ENCODE measurements around the gene PUS10. TPM values are rescaled to one million over a fixed set of nuclear protein-coding genes. Genes with fewer than 3 reads are reported as not detected.

Gene PUS10
- total RNA-seq, 1 experiment from 2014 or later, result 5.6 TPM

GRCh38 chr2:60977562-60977895 lies 40.5 kb downstream of the PUS10 start (continued):
- TF ChIP-seq ZBTB33 (IDR thresholded peaks at IDR 0.05; ENCODE audit: extremely low read depth, insufficient replicate concordance, low read length) (no peak), YY1 (IDR thresholded peaks at IDR 0.05; ENCODE audit: extremely low read depth, insufficient replicate concordance, low read depth, low read length) (no peak)

- DNase-seq (ENCODE audit: low read depth, low spot score), result no peak
- H3K36me3 ChIP-seq (ENCODE audit: control insufficient read depth in 1 of 2, insufficient read depth in 2 of 2, low read length in 2 of 2), result no peaks in the 10 kb centered on the region
- ATAC-seq, result no peak
- H2AFZ ChIP-seq (ENCODE audit: low read depth, low read length, poor library complexity, severe bottlenecking), result no peak overlapping the region
- H3K9me2 ChIP-seq (ENCODE audit: insufficient read depth), result no peaks in the 10 kb centered on the region
- H3K79me2 ChIP-seq (ENCODE audit: insufficient read depth, low read length), result no peaks in the 10 kb centered on the region
- no peak overlapping the region for H3K27ac ChIP-seq (ENCODE audit: low read depth, low read length)
- H3K4me2 ChIP-seq (ENCODE audit: low read length), result no peak overlapping the region
- POLR2A ChIA-PET, result no interaction called here
- CTCF ChIA-PET, result no interaction called here
- TF ChIP-seq JUND (IDR thresholded peaks at IDR 0.05) (no peak), POLR2A (IDR thresholded peaks at IDR 0.05; ENCODE audit: borderline replicate concordance, extremely low read depth, insufficient read depth, insufficient read length) (no peak), MAX (IDR thresholded peaks at IDR 0.05) (no peak), ZBTB33 (IDR thresholded peaks at IDR 0.05; ENCODE audit: extremely low read depth, insufficient replicate concordance, low read length) (no peak), CBX3 (IDR thresholded peaks at IDR 0.05; ENCODE audit: low read depth) (no peak), ZNF274 (IDR thresholded peaks at IDR 0.05; ENCODE audit: low read depth, low read length) (no peak), ATF3 (IDR thresholded peaks at IDR 0.05) (no peak), RAD21 (IDR thresholded peaks at IDR 0.05; ENCODE audit: low read depth) (no peak)
- H3K27me3 ChIP-seq (ENCODE audit: insufficient read depth, low read length), result no peaks in the 10 kb centered on the region
- H3K9ac ChIP-seq (ENCODE audit: low read length), result no peak overlapping the region
- RAD21 ChIA-PET (ENCODE audit: low non-redundant PET in 1 of 2, low total read pairs in 2 of 2, uncharacterized antibody in 2 of 2, unreplicated experiment in 2 of 2), result no interaction called here
- H3K4me1 ChIP-seq (ENCODE audit: control insufficient read depth in 1 of 2, insufficient read depth in 2 of 2, low read length in 2 of 2), result no peaks in the 10 kb centered on the region
- H3K9me3 ChIP-seq (ENCODE audit: control insufficient read depth in 1 of 2, insufficient read depth in 1 of 2, low read depth in 1 of 2, low read length in 2 of 2), result no peaks in the 10 kb centered on the region
- intact Hi-C loops (cut with micrococcal nuclease), result no loop called here
- H4K20me1 ChIP-seq (ENCODE audit: insufficient read depth), result no peaks in the 10 kb centered on the region
- BruUV-seq (replicated peaks), result no TSS peak
- no peak overlapping the region for H3K4me3 ChIP-seq (replicated peaks in 1 of 2; ENCODE audit: low read depth in 1 of 2, low read length in 2 of 2)
Observed at GRCh38 chr2:60976875-60977561, 41.0 kb downstream of the PUS10 start.

Measured in HCT116 (cell line).